GM19452 (cell line): ENCODE data around the gene CENPU.

Experiments
- ATAC-seq: cut with Tn5 transposase; IDR thresholded peaks from one replicate; pipeline ENCODE4 v1.9.1; 2021; ENCODE audit not compliant: unreplicated experiment

The CENPU gene

GRCh38 chr4:184645904-184646610 is 87.8 kb downstream of the CENPU start:
- ATAC-seq: no peak

GRCh38 chr4:184644553-184645307 is 89.2 kb downstream of the CENPU start:
- ATAC-seq: no peak
